Stimulated activated naive CD8-positive, alpha-beta T cell treated with anti-CD3 and anti-CD28 coated beads, Interleukin-15, Interleukin-2, amounts not matched to agents 100 U/mL and 50 U/mL, for 24 hours (primary cell): ENCODE results near the gene SUSD6.

Source experiments
- ATAC-seq: fragments of 150-1000 bp; cut with Tn5 transposase; one replicate; pipeline ENCODE4 v1.10.0; 2021
- DNase-seq: peaks from one replicate; pipeline ENCODE4 v3.0.0; 2021

The SUSD6 gene, protein sequence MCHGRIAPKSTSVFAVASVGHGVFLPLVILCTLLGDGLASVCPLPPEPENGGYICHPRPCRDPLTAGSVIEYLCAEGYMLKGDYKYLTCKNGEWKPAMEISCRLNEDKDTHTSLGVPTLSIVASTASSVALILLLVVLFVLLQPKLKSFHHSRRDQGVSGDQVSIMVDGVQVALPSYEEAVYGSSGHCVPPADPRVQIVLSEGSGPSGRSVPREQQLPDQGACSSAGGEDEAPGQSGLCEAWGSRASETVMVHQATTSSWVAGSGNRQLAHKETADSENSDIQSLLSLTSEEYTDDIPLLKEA

GRCh38 chr14:69611172-69612013 lies at the start of gene SUSD6:
Gene SUSD6, plus strand, starts transcription at chr14:69611596. Its CDS starts 46,997 bp downstream, at chr14:69658593.
- ATAC-seq (peak; percentile 85), DNase-seq (peak; percentile 90)

DNA sequence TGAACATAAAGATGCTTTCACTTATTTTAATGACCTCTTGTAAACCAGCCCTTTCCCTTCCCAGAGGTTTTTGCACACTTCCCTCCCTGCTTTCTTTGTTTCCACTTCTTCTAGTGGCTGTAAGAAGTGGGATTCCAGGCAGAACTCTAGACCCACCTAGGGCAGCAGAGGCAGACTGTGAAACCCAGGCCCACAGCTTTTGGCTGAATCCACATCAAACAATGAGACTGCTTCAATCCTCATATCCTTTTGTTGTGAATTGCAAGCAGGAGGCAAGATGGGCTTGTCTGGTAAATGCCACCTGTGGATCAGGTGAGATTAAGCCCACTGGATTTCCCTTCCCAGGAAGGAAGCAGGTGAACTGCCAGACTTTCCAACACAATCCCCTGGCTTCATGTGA lies 49.5 kb upstream of the SUSD6 start:
- ATAC-seq (no peak), DNase-seq (no peak)

DNA sequence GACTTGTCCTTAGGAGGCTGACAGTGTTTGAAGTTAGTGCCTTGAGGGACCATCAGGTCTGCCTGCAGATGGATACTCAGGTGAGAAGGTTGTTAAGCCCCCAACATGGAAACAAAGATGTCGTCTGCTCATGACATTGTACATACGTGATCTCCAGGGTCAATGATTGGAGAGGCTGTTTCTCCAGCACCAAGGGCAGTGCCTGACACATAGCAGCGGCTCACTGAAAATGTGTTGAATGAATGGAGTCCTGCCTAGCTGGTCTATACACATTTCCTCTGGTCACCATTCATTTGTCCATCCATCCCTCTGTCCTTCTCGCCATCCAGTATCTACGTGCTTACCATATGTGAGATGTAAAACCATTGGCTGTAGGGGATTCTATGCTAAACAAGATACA lies 43.8 kb upstream of the SUSD6 start:
- DNase-seq (no peak), ATAC-seq (no peak)

DNA sequence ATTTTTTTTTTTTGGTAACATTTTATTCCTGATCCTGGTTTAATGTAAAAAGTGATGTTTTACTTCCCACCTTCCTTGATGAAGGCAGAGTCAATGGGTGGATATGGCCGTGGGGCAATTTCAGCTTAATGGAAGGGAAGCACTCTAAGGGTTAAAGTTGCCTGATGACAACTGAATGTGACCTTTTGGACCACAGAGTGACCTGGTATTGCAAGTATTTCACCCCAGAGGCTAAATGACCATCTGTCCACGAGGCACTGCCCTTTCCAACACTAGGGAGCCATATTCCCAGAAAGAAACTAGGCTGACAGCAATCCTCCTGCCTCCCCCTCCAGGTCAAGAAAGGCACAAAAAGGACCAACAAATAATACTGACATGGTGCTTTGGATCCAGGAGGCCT lies 41.5 kb upstream of the SUSD6 start:
- DNase-seq (no peak), ATAC-seq (no peak)

DNA sequence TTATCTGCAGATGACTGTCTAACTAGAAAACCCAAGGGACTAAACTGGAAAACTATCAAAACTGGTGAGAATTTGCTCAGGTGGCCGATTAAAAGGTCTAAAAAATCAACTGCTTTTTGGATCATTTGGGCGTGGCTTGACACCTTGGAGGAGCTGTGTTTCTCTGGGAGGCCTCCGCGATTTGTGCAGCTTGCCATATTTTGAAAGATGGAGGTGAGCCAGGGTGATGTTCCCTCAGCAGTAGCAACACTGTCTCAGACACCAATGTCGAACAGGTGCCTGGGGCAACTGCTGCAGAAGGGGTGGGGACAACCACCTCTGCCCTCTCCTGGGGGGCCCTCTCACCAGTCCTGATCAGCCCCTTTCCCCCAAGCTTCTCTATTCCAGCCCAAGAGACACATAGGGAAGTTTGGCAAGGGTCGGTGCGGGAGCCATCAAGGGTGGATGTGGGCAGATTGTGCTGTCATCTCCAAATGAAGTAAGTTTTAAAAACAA lies 40.5 kb upstream of the SUSD6 start:
- ATAC-seq (no peak), DNase-seq (no peak)

- no peak for DNase-seq
- ATAC-seq = no peak
These were observed 39.9 kb upstream of the SUSD6 start for GRCh38 chr14:69571449-69572029.

GRCh38 chr14:69572030-69572840 lies 39.2 kb upstream of the SUSD6 start:
- ATAC-seq (peak; percentile 15), DNase-seq (peak; percentile 19)

- DNase-seq (no peak), ATAC-seq (no peak)
These were observed 38.6 kb upstream of the SUSD6 start for GRCh38 chr14:69572841-69573135.

- no peak for ATAC-seq
These were observed 38.1 kb upstream of the SUSD6 start for GRCh38 chr14:69573205-69573830.

DNA sequence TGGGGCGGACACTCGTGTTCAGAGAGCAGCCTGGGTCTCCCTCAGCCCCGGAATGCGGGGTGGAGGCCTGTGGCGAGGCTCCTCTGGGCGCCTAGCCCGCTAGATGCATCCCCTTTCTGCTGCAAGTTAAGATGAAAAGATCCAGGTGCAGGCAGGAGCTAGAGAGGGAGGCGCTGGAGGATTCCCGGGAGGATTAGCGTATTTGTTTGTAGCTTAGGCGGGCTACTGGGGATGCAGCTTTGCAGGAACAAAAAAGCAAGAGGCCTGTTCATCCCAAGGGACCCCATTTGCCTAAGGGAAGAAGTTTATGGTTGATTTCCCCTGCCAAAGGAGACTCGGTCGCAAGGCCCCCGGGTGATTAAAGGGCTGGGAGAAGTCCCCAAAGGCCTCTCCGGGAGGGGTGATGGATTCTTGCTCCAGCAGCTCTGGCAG lies 37.5 kb upstream of the SUSD6 start:
- ATAC-seq (no peak), DNase-seq (peak; percentile 9)

More at GRCh38 chr14:69573205-69573830, 38.1 kb upstream of the SUSD6 start:
- no peak for DNase-seq

DNA sequence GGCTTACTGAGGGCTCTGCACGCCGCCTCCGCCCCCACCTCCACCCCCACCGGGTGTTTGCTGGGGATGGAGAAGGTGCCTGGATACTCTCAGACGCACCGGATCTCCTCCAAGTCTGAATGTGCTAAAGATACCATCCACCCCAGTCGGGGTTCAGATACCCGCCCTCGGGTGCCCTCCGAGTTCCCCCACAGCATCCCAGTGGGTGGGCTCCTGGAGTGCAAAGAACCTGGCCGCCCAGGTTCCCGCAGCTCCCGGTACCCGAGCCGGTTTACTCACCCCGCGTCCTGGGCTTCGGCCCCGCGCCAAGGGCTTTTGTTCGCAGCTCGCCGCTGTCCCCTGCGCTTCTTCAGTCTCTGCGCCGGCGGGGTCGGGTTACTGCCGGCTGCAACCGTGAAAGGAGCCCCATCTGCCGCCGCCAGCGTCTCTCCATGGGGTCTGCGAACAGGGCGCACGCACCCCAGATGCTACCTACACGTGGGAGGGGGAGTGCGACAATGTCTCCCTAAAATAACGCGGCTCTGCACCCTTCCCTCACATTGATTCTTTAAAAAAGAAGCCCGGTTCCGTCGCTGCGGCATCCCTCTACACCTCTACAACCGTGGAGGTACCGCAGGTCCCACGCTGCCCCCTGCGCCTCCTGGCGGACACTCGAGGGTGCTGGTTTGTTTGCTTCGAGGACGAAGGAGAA lies 37.0 kb upstream of the SUSD6 start, which contains the start of gene CCDC177:
CCDC177 (minus strand) TSS at position 609 of the 691 bp plus-strand sequence. CDS start 1,249 bp downstream, outside the sequence.
- DNase-seq = peak; percentile 81
- ATAC-seq = peak; percentile 70

GRCh38 chr14:69574954-69575295 lies 36.5 kb upstream of the SUSD6 start:
- ATAC-seq = no peak
- DNase-seq = no peak

DNA sequence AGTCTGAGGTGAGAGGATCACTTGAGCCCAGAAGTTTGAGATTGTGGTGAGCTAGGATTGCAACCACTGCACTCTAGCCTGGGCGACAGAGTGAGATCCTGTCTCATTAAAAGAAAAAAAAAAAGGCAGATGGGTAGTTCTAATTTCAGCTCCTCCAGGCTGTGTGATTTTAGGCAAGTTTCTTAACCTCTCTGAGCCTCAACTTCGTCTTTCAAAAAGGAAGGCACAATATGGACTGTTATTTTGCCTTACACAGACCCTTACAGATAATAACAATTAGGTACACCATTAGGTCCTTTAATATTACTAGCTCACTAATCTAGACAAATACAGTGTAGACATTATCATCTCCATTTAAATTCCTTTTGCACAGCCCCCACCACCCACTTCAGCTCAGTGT lies 31.9 kb upstream of the SUSD6 start:
- DNase-seq (no peak), ATAC-seq (no peak)

DNA sequence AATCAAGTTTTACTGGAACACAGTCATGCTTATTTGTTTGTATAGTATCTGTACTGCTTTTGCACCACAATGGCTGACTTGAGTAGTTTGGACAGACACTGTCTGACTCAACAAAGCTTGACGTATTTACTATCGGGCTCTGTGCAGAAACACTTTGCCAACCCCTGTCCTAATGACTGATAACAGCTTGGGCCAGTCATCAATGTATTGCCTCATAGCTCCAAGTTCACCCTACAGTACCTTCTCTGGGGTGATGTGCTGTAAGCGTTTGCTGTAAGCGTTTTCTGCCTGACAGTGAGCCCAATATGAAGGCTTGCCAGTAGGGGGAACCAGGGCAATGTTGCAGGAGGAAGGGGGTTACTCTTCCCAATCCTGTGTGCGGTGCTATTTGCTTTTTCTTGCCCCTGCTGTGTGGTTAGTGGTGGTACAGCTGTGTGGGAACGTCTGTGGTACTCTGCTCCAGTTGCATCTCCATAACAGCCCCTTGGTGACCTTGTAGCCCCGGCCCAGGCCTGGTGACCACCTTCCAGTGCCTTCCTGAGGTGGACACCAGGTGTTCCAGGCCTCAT lies 31.3 kb upstream of the SUSD6 start:
- ATAC-seq = peak; percentile 56

DNA sequence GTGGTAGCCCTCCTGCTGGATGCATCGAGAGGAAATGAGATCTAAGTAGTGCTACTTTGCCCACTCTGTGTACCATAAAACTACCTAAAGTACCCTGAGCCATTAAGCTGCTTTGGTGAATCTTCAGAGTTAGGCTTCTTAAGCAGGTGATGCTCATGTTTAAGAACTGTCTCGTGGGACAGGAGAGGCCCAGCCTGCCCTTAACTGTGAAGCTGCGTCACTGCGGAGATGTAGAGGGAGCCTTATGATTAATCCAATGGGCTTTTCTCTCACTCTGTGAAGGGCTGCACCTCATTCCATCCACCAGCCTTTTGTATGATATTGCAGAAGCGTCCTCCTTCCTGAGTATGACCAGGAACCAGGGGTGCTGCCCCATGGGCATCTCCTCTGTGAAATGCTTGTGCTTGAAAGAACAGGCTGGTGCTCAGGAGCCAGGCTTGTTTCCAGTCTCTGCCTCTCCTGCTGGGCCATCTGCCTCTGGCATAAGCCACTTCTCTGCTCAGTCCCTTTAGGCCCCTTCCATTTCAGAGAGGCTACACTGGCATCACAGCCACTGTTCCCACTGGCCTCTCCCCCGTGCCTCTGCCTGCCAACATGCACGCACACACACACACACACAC lies 30.0 kb upstream of the SUSD6 start:
- DNase-seq (no peak), ATAC-seq (no peak)

More for the DNA sequence above, 31.3 kb upstream of the SUSD6 start:
- peak; percentile 22 for DNase-seq

DNA sequence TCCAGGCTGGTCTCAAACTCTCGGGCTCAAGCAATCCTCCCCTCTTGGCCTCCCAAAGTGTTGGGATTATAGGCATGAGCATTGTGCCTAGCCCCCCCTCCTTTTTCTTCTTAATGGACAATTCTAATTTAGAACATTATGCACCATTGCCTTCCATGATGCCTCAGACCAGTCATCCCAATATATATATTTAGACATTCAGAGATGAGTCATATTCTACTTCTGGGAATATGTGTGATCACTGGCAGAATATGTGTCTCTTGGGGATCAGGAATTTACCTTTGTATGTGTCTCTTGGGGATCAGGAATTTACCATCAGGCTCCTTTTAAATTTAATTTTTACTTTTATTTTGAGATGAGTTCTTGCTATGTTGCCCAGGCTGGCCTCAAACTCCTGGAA lies 29.2 kb upstream of the SUSD6 start:
- DNase-seq (no peak), ATAC-seq (no peak)

GRCh38 chr14:69582829-69583228 lies 28.6 kb upstream of the SUSD6 start:
- ATAC-seq (no peak), DNase-seq (no peak)

DNA sequence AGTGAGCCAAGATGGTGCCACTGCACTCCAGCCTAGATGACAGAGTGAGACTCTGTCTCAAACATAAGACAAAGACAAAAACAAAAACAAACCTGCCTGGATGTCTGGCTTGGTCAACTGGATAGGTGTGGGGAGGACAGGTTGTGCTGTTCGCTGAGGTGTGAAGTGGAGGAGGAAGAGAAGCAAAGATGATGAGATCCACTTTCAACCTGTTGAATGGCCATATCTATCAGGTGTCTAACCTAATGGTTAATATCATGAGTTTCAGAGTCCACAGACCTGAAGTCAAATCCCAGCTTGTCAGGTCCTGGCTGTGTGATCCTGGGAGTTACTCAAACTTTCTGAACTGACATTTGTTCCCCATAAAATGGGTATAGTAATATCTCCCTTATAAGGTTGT lies 27.0 kb upstream of the SUSD6 start:
- ATAC-seq (no peak), DNase-seq (no peak)

GRCh38 chr14:69586404-69586803 lies 25.0 kb upstream of the SUSD6 start:
- ATAC-seq (no peak), DNase-seq (no peak)

GRCh38 chr14:69587389-69587788 lies 24.0 kb upstream of the SUSD6 start:
- ATAC-seq (no peak), DNase-seq (no peak)
